Smooth muscle cell (in vitro differentiated cells): ENCODE data around the gene CIRBP. TPM values are rescaled to one million over a fixed set of nuclear protein-coding genes. Genes with fewer than 3 reads are reported as not detected.

Experiments
- DNase-seq: peaks from one replicate; lab custom pipeline; 2025; ENCODE audit not compliant: unreplicated experiment; lab: John Stamatoyannopoulos, UW
- H2AFZ ChIP-seq: fragments of 200-600 bp; sonication (generic); 2 replicates; pipeline ENCODE4 v1.6.0; 2016; ENCODE audit warnings: antibody characterized with exemption, low read depth, mild to moderate bottlenecking
- H3F3A ChIP-seq: fragments of 200-600 bp; sonication (generic); 2 replicates; pipeline ENCODE4 v1.6.0; 2017; ENCODE audit warnings: antibody characterized with exemption, low read depth
- H3K27ac ChIP-seq: fragments of 200-600 bp; sonication (generic); 2 replicates; pipeline ENCODE4 v1.5.1; 2016; ENCODE audit warnings: low read depth, mild to moderate bottlenecking
- H3K27me3 ChIP-seq: fragments of 200-600 bp; sonication (generic); 2 replicates; pipeline ENCODE4 v1.6.1; 2016; ENCODE audit warnings: low read depth, mild to moderate bottlenecking
- H3K36me3 ChIP-seq: fragments of 200-600 bp; sonication (generic); 2 replicates; pipeline ENCODE4 v1.5.1; 2016; ENCODE audit warnings: low read depth
- H3K4me1 ChIP-seq: fragments of 200-600 bp; sonication (generic); 2 replicates; pipeline ENCODE4 v1.5.1; 2016; ENCODE audit warnings: low read depth
- H3K4me2 ChIP-seq: fragments of 200-600 bp; sonication (generic); 2 replicates; pipeline ENCODE4 v1.6.0; 2016; ENCODE audit warnings: mild to moderate bottlenecking
- H3K4me3 ChIP-seq: fragments of 200-600 bp; sonication (generic); 2 replicates; pipeline ENCODE4 v1.5.1; 2016; ENCODE audit warnings: mild to moderate bottlenecking
- H3K79me2 ChIP-seq: fragments of 200-600 bp; sonication (generic); 2 replicates; pipeline ENCODE4 v1.6.0; 2016; ENCODE audit warnings: low read depth, mild to moderate bottlenecking
- H3K9ac ChIP-seq: fragments of 200-600 bp; sonication (generic); 2 replicates; pipeline ENCODE4 v1.6.0; 2016; ENCODE audit warnings: low read depth
- H3K9me3 ChIP-seq: fragments of 200-600 bp; sonication (generic); replicated peaks from 2 replicates; pipeline ENCODE4 v1.5.1; 2016; ENCODE audit warnings: low read depth
- H4K20me1 ChIP-seq: fragments of 200-600 bp; sonication (generic); 2 replicates; pipeline ENCODE4 v1.6.0; 2016; ENCODE audit warnings: low read depth
- WGBS: methylation state at CpG from one replicate; pipeline ENCODE4 v1.1.7; 2016; ENCODE audit warnings: low lambda C conversion rate; 5-methylcytosine and 5-hydroxymethylcytosine counted together
- polyA plus RNA-seq: library from polyadenylated mRNA; unstranded; fragments of >200 nt; fragmentation: Nextera tagmentation; extraction: Ambion mirVana; gene quantifications from 2 replicates; pipeline ENCODE4 v1.2.1, GENCODE V29; 2016
- total RNA-seq: library from RNA; depleted of rRNA; stranded (reverse); fragments of >200 nt; gene quantifications from 2 replicates; pipeline ENCODE4 v1.2.3, GENCODE V29; 2014
- TF ChIP-seq, protein P1 (sequence below): fragments of 200-600 bp; sonication (generic); IDR thresholded peaks from 2 replicates; pipeline ENCODE4 v1.5.1; 2017; ENCODE audit warnings: borderline replicate concordance, mild to moderate bottlenecking, antibody characterized with exemption; ENCODE audit not compliant: insufficient read depth, poor library complexity, severe bottlenecking

Gene CIRBP
- total and polyA plus RNA-seq, 2 experiments from 2014 or later: 122 to 215 TPM

- no peaks in the 10 kb centered on the region for H3K36me3 ChIP-seq
- 93% methylated on average over 11 of the region's 16 CpGs for WGBS
- no peak overlapping the region for H2AFZ ChIP-seq
- no peak for DNase-seq
- no peaks in the 10 kb centered on the region for H3K79me2 ChIP-seq
- H3K9ac ChIP-seq: no peak overlapping the region
- TF ChIP-seq, protein P1, sequence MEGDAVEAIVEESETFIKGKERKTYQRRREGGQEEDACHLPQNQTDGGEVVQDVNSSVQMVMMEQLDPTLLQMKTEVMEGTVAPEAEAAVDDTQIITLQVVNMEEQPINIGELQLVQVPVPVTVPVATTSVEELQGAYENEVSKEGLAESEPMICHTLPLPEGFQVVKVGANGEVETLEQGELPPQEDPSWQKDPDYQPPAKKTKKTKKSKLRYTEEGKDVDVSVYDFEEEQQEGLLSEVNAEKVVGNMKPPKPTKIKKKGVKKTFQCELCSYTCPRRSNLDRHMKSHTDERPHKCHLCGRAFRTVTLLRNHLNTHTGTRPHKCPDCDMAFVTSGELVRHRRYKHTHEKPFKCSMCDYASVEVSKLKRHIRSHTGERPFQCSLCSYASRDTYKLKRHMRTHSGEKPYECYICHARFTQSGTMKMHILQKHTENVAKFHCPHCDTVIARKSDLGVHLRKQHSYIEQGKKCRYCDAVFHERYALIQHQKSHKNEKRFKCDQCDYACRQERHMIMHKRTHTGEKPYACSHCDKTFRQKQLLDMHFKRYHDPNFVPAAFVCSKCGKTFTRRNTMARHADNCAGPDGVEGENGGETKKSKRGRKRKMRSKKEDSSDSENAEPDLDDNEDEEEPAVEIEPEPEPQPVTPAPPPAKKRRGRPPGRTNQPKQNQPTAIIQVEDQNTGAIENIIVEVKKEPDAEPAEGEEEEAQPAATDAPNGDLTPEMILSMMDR: no peak
- no peak overlapping the region for H3K4me2 ChIP-seq
- H3F3A ChIP-seq: no peaks in the 10 kb centered on the region
- H3K4me3 ChIP-seq: no peak overlapping the region
- H3K9me3 ChIP-seq: no peaks in the 10 kb centered on the region
- peaks cover 1% of the 10 kb centered on the region for H3K27me3 ChIP-seq
- peaks cover 6% of the 10 kb centered on the region for H3K4me1 ChIP-seq
- no peaks in the 10 kb centered on the region for H4K20me1 ChIP-seq
- H3K27ac ChIP-seq: no peak overlapping the region
Observed at GRCh38 chr19:1322198-1322981, 53.3 kb downstream of the CIRBP start.

- Histone ChIP-seq H3K9ac (no peak overlapping the region), H2AFZ (no peak overlapping the region), H4K20me1 (no peaks in the 10 kb centered on the region), H3K79me2 (no peaks in the 10 kb centered on the region), H3K36me3 (no peaks in the 10 kb centered on the region), H3K4me1 (no peaks in the 10 kb centered on the region), H3F3A (no peaks in the 10 kb centered on the region), H3K4me2 (no peak overlapping the region), H3K9me3 (no peaks in the 10 kb centered on the region), H3K27me3 (no peaks in the 10 kb centered on the region), H3K4me3 (no peak overlapping the region), H3K27ac (no peak overlapping the region)
- TF ChIP-seq, protein P1: no peak
- WGBS: 89% methylated on average over 12 of the region's 12 CpGs
- no peak for DNase-seq
Observed at GRCh38 chr19:1324249-1324805, 55.2 kb downstream of the CIRBP start.

Other genes starting within 250 kb of the CIRBP start
- 112 and 133 TPM in 2 replicates for gene TMEM259, start 248.2 kb upstream of the CIRBP start, total RNA-seq
- 232 and 301 TPM in 2 replicates for gene TMEM259, start 248.2 kb upstream of the CIRBP start, polyA plus RNA-seq
- gene RNU6-2, start 247.8 kb upstream of the CIRBP start, total RNA-seq: not detected in 2 replicates
- not detected in 2 replicates for gene RNU6-2, start 247.8 kb upstream of the CIRBP start, polyA plus RNA-seq
- 150 and 155 TPM in 2 replicates for gene CNN2, start 242.7 kb upstream of the CIRBP start, total RNA-seq
- 392 and 404 TPM in 2 replicates for gene CNN2, start 242.7 kb upstream of the CIRBP start, polyA plus RNA-seq
- gene ABCA7, start 229.2 kb upstream of the CIRBP start, total RNA-seq: 4.1 and 5.0 TPM in 2 replicates
- gene ABCA7, start 229.2 kb upstream of the CIRBP start, polyA plus RNA-seq: 11.8 and 26.5 TPM in 2 replicates
- gene ARHGAP45, start 202.2 kb upstream of the CIRBP start, total RNA-seq: 4.4 and 8.7 TPM in 2 replicates
- 8.0 and 13.9 TPM in 2 replicates for gene ARHGAP45, start 202.2 kb upstream of the CIRBP start, polyA plus RNA-seq
- gene POLR2E, start 174.0 kb upstream of the CIRBP start, total RNA-seq: 99.1 and 114 TPM in 2 replicates
- gene POLR2E, start 174.0 kb upstream of the CIRBP start, polyA plus RNA-seq: 235 and 260 TPM in 2 replicates
- gene GPX4, start 165.3 kb upstream of the CIRBP start, total RNA-seq: 319 and 325 TPM in 2 replicates
- 441 and 450 TPM in 2 replicates for gene GPX4, start 165.3 kb upstream of the CIRBP start, polyA plus RNA-seq
- 16.4 and 18.1 TPM in 2 replicates for gene SBNO2, start 95.1 kb upstream of the CIRBP start, total RNA-seq
- 17.6 and 20.9 TPM in 2 replicates for gene SBNO2, start 95.1 kb upstream of the CIRBP start, polyA plus RNA-seq
- gene STK11, start 63.6 kb upstream of the CIRBP start, total RNA-seq: 23.6 and 29.3 TPM in 2 replicates
- 62.3 and 79.7 TPM in 2 replicates for gene STK11, start 63.6 kb upstream of the CIRBP start, polyA plus RNA-seq
- 1.7 and 2.7 TPM in 2 replicates for gene CBARP, start 31.3 kb upstream of the CIRBP start, total RNA-seq
- 10.2 and 10.5 TPM in 2 replicates for gene CBARP, start 31.3 kb upstream of the CIRBP start, polyA plus RNA-seq
- 29.1 and 68.8 TPM in 2 replicates for gene ATP5F1D, start 27.6 kb upstream of the CIRBP start, total RNA-seq
- 265 and 272 TPM in 2 replicates for gene ATP5F1D, start 27.6 kb upstream of the CIRBP start, polyA plus RNA-seq
- gene MIDN, start 20.7 kb upstream of the CIRBP start, total RNA-seq: 25.0 and 58.5 TPM in 2 replicates
- 65.3 and 70.6 TPM in 2 replicates for gene MIDN, start 20.7 kb upstream of the CIRBP start, polyA plus RNA-seq
- gene FAM174C, start 6.2 kb downstream of the CIRBP start, total RNA-seq: 33.4 and 41.5 TPM in 2 replicates
- 75.6 and 78.1 TPM in 2 replicates for gene FAM174C, start 6.2 kb downstream of the CIRBP start, polyA plus RNA-seq
- gene EFNA2, start 16.5 kb downstream of the CIRBP start, total RNA-seq: 6.2 and 7.4 TPM in 2 replicates
- 0.89 and 1.2 TPM in 2 replicates for gene EFNA2, start 16.5 kb downstream of the CIRBP start, polyA plus RNA-seq
- 62.7 and 95.8 TPM in 2 replicates for gene NDUFS7, start 114.6 kb downstream of the CIRBP start, total RNA-seq
- gene NDUFS7, start 114.6 kb downstream of the CIRBP start, polyA plus RNA-seq: 226 and 245 TPM in 2 replicates
- 15.8 and 22.3 TPM in 2 replicates for gene GAMT, start 132.2 kb downstream of the CIRBP start, total RNA-seq
- 35.2 and 47.4 TPM in 2 replicates for gene GAMT, start 132.2 kb downstream of the CIRBP start, polyA plus RNA-seq
- gene DAZAP1, start 138.3 kb downstream of the CIRBP start, total RNA-seq: 33.7 and 41.7 TPM in 2 replicates
- gene DAZAP1, start 138.3 kb downstream of the CIRBP start, polyA plus RNA-seq: 35.5 and 37.0 TPM in 2 replicates
- 2,033 and 2,744 TPM in 2 replicates for gene RPS15, start 169.1 kb downstream of the CIRBP start, total RNA-seq
- 1,180 and 1,250 TPM in 2 replicates for gene RPS15, start 169.1 kb downstream of the CIRBP start, polyA plus RNA-seq
- gene APC2, start 180.8 kb downstream of the CIRBP start, total RNA-seq: 0.09 and 0.18 TPM in 2 replicates
- 0.30 and 1.0 TPM in 2 replicates for gene APC2, start 180.8 kb downstream of the CIRBP start, polyA plus RNA-seq
- gene C19orf25, start 209.9 kb downstream of the CIRBP start, total RNA-seq: 10.0 and 15.2 TPM in 2 replicates
- gene C19orf25, start 209.9 kb downstream of the CIRBP start, polyA plus RNA-seq: 27.9 and 42.2 TPM in 2 replicates
- gene PCSK4, start 221.0 kb downstream of the CIRBP start, total RNA-seq: 1.4 and 1.7 TPM in 2 replicates
- gene PCSK4, start 221.0 kb downstream of the CIRBP start, polyA plus RNA-seq: 8.7 and 14.4 TPM in 2 replicates
- gene REEP6, start 221.8 kb downstream of the CIRBP start, total RNA-seq: 5.2 and 7.0 TPM in 2 replicates
- 15.1 and 18.7 TPM in 2 replicates for gene REEP6, start 221.8 kb downstream of the CIRBP start, polyA plus RNA-seq
- 11.1 and 16.4 TPM in 2 replicates for gene ADAMTSL5, start 243.7 kb downstream of the CIRBP start, total RNA-seq
- gene ADAMTSL5, start 243.7 kb downstream of the CIRBP start, polyA plus RNA-seq: 24.3 and 37.6 TPM in 2 replicates